Measurements from ENCODE around the gene ELP5.

DNA sequence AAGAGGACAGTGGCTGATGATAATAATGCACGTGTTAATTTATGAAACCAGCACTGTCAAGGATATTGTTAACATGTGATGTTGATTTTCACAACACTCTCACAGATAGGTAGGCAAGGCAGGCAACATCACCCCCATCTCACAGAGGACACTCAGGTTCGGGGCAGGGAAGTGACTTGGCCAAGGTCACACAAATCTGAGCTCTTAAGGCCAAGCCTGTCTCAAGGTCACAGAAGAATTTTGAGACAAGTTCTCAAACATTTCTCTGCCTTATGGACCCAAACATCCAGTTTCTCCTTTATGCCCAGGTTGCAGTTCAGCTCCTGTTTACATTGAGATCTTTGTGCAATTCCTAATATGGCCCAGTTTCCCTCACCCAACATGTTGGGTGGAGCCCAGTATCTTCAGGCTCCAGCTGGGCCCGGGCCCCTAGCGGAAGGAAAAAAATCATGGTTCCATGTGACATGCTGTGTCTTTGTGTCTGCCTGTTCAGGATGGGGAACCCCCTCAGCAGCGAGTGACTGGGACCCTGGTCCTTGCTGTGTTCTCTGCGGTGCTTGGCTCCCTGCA lies 30.8 kb downstream of the ELP5 start:
- TF ChIP-seq, protein P1, sequence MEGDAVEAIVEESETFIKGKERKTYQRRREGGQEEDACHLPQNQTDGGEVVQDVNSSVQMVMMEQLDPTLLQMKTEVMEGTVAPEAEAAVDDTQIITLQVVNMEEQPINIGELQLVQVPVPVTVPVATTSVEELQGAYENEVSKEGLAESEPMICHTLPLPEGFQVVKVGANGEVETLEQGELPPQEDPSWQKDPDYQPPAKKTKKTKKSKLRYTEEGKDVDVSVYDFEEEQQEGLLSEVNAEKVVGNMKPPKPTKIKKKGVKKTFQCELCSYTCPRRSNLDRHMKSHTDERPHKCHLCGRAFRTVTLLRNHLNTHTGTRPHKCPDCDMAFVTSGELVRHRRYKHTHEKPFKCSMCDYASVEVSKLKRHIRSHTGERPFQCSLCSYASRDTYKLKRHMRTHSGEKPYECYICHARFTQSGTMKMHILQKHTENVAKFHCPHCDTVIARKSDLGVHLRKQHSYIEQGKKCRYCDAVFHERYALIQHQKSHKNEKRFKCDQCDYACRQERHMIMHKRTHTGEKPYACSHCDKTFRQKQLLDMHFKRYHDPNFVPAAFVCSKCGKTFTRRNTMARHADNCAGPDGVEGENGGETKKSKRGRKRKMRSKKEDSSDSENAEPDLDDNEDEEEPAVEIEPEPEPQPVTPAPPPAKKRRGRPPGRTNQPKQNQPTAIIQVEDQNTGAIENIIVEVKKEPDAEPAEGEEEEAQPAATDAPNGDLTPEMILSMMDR (conservative IDR thresholded peaks at IDR 0.05; ENCODE audit: low read length) = no peak
- no peak for TF ChIP-seq EZH2phosphoT487 (IDR thresholded peaks at IDR 0.05; ENCODE audit: borderline replicate concordance)

All from Loucy (cell line).